Astrocyte (in vitro differentiated cells and primary cell): ENCODE data around the gene AMFR.

Experiments used
- CTCF ChIP-seq: IDR thresholded peaks from 2 replicates; pipeline ENCODE4 v1.5.1; 2011; ENCODE audit warnings: low read depth, mild to moderate bottlenecking, inconsistent platforms, low read length, moderate library complexity; ENCODE audit not compliant: insufficient read depth
- EZH2 ChIP-seq: IDR thresholded peaks from 2 replicates; pipeline ENCODE4 v1.6.1; 2012; ENCODE audit warnings: mild to moderate bottlenecking, low read length, inconsistent platforms; ENCODE audit not compliant: insufficient read depth

DNA sequence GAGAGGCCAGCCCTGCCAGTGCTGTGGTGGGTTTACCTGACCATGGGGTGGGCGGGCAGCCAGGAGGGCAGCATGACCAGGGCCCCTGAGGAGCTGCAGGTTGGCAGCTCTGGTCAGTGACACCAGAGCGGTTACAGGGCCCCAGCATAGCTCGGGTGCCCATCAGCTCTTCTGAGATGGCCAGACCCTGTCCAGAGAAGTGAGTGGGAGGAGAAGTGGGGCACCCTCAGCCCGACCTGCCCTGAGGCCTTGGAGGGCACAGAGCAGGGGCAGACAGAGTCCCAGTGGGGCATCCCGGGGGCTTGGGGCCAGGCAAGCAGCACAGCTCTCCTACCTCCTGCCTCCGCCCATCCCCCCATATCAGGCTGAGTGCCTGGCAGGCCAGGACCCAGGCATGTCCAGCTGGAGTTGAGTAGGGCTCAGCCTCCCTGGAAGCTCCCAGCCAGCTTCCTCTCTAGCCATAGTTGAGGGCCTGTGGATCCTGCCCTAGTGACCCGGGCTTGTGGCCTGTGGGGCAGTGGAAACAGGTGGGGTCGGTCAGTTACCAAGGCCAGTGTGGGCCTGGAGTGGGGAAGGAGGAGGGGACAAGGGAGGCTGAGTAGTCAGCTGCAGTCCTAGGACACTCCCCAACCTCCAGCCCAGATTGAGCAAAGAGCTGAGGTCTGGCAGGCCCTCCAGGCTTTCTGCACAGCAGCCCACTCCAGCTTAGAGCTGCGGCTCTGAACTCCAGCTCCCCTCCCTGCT is 83.5 kb downstream of the AMFR start:
- TF ChIP-seq CTCF = no peak
- TF ChIP-seq EZH2 = no peak
